HG02759 (cell line): ENCODE measurements around the gene CTSC.
A peak's percentile ranks its signal among the peaks of the same experiment; 100 is the strongest.
"Not testable (repeated sequence)": the region's sequence is repeated elsewhere in the genome, so short reads cannot be mapped to it uniquely, and the experiment has no call there.

Experiments used
- ATAC-seq: cut with Tn5 transposase; IDR thresholded peaks from one replicate; pipeline ENCODE4 v1.9.1; 2021; ENCODE audit warnings: mild to moderate bottlenecking, moderate library complexity; ENCODE audit not compliant: unreplicated experiment

CTSC gene

GRCh38 chr11:88353386-88353785 is 15.8 kb upstream of the CTSC start:
- no peak for ATAC-seq

GRCh38 chr11:88352139-88352538 is 14.6 kb upstream of the CTSC start:
- no peak for ATAC-seq

- no peak for ATAC-seq
Observed at GRCh38 chr11:88348870-88349269, 11.3 kb upstream of the CTSC start.

- no peak for ATAC-seq
Observed at GRCh38 chr11:88345949-88346348, 8.4 kb upstream of the CTSC start.

- no peak for ATAC-seq
Observed at GRCh38 chr11:88345408-88345807, 7.9 kb upstream of the CTSC start.

GRCh38 chr11:88344869-88345268 is 7.3 kb upstream of the CTSC start:
- ATAC-seq: no peak

GRCh38 chr11:88341522-88342251 is 4.2 kb upstream of the CTSC start:
- ATAC-seq: no peak

GRCh38 chr11:88340366-88340935 is 2.9 kb upstream of the CTSC start:
- no peak for ATAC-seq

- ATAC-seq: peak; percentile 56
Observed at GRCh38 chr11:88337987-88338668, 592 bp upstream of the CTSC start.

GRCh38 chr11:88335284-88335683 is 2.3 kb downstream of the CTSC start:
- ATAC-seq: no peak

GRCh38 chr11:88333862-88334261 is 3.7 kb downstream of the CTSC start:
- no peak for ATAC-seq

- no peak for ATAC-seq
Observed at GRCh38 chr11:88332851-88333250, 4.7 kb downstream of the CTSC start.

- no peak for ATAC-seq
Observed at GRCh38 chr11:88330826-88331428, 6.6 kb downstream of the CTSC start.

GRCh38 chr11:88329563-88330250 is 7.8 kb downstream of the CTSC start:
- no peak for ATAC-seq

GRCh38 chr11:88327462-88328143 is 9.9 kb downstream of the CTSC start:
- peak; percentile 29 for ATAC-seq

- ATAC-seq: peak; percentile 42
Observed at GRCh38 chr11:88327061-88327460, 10.5 kb downstream of the CTSC start.

- ATAC-seq: no peak
Observed at GRCh38 chr11:88326099-88326498, 11.4 kb downstream of the CTSC start.

- ATAC-seq: no peak
Observed at GRCh38 chr11:88324562-88325345, 12.8 kb downstream of the CTSC start.

GRCh38 chr11:88322881-88323280 is 14.7 kb downstream of the CTSC start:
- ATAC-seq: not testable (repeated sequence)

GRCh38 chr11:88321412-88321811 is 16.1 kb downstream of the CTSC start:
- ATAC-seq: not testable (repeated sequence)
